ENCODE measurements around the gene GNPAT.

Gene GNPAT

DNA sequence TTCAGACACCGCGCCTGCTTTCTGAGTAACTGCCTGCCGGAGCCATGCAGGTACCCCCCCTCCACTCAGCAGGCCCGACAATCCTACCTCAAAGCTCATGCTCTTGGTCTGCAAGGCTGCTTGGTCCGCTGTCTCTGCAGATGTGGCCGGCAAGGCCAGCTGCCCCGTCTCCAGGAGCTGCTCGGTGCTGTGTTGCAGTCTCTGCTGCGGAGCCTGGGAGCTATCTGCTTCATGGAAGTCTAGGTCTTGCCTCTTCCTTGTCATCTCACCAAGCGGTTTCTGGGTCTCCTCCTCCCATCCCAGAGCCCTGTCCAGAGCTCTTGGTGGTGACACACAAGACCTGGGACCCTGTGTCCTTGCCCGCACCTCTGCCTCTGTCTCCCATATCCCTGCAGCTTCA is 24.0 kb upstream of the GNPAT start:
- Histone ChIP-seq H3K9me3 (no peaks in the 10 kb centered on the region), H3K36me3 (no peaks in the 10 kb centered on the region), H3K4me1 (no peaks in the 10 kb centered on the region), H3K4me3 (ENCODE audit: low read depth, low read length) (no peak overlapping the region), H3K27me3 (no peaks in the 10 kb centered on the region; the same call in 1 of the 2 replicates)
- TF ChIP-seq, protein P1, sequence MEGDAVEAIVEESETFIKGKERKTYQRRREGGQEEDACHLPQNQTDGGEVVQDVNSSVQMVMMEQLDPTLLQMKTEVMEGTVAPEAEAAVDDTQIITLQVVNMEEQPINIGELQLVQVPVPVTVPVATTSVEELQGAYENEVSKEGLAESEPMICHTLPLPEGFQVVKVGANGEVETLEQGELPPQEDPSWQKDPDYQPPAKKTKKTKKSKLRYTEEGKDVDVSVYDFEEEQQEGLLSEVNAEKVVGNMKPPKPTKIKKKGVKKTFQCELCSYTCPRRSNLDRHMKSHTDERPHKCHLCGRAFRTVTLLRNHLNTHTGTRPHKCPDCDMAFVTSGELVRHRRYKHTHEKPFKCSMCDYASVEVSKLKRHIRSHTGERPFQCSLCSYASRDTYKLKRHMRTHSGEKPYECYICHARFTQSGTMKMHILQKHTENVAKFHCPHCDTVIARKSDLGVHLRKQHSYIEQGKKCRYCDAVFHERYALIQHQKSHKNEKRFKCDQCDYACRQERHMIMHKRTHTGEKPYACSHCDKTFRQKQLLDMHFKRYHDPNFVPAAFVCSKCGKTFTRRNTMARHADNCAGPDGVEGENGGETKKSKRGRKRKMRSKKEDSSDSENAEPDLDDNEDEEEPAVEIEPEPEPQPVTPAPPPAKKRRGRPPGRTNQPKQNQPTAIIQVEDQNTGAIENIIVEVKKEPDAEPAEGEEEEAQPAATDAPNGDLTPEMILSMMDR (IDR thresholded peaks at IDR 0.05; ENCODE audit: low read depth, low read length) = no peak
- DNase-seq = no peak

DNA sequence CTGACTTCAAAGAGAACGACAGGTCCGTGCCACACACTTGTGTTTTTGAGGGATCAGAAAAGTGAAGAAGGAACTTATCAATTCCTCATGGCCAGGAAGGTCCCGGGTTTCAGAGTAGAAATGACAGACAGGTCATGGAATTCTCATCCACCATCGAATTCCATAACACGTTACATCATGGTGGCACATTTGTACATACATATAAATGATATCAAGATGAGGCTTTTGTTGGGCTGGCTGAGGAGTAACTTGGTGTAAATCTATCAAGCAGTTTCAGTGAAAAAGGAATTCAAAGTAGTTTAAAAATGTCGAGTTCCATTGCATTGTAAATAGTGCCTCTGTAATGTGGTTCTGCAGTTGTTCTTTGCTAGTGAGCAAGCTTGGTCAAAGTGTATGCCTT is 22.9 kb upstream of the GNPAT start:
- Histone ChIP-seq H3K27me3 (no peaks in the 10 kb centered on the region; the same call in 1 of the 2 replicates), H3K36me3 (no peaks in the 10 kb centered on the region), H3K4me3 (ENCODE audit: low read depth, low read length) (no peak overlapping the region), H3K9me3 (no peaks in the 10 kb centered on the region), H3K4me1 (no peaks in the 10 kb centered on the region)
- TF ChIP-seq, protein P1 (IDR thresholded peaks at IDR 0.05; ENCODE audit: low read depth, low read length) = no peak
- no peak for DNase-seq

DNA sequence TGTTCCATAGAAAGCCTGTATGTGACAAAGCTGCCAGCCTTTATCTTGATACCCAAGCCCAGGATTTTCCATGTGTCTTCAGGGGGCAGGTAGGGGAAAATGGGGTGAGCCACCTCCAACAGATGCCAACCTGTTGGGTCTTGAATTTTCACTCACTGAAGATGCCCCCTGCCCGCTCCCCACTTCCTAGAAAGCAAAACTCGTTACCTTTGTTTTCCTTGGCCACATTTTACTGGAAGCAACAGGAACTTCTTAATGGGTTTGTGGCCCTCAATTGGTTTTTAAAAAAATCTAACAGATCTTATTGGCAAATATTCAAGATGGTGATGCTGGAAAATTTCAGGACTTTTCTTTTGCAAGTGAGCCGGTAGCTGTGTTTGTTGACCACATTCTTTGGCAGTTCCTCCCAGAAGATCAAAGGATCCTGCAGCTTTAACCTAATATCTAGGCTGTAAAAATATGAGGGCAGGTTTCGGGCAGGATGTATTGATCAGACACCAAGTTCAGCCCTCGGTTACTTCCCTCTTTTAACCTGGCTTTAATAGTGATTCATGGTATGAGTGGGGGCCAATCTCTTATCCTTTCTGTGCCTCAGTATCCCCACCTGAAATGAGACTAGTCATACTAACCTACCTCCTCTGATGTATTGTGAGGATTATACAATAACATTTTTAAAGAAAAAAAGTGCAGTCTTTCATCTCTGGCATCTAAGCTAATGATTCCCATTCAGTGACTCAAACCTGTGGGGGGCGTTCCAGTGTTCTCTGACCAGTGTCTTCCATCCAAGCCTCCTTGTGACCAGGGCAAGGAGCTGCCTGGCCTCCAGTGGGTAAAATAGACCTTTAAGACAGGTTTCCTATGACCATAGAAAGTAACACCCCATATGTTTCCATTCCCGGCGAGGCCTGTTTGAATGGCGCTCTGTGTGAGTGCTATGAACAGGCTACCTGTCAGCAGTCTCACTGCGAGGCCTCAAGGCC is 21.3 kb upstream of the GNPAT start:
- Histone ChIP-seq H3K27me3 (no peaks in the 10 kb centered on the region; the same call in 1 of the 2 replicates), H3K4me3 (ENCODE audit: low read depth, low read length) (no peak overlapping the region), H3K36me3 (peaks cover 7% of the 10 kb centered on the region), H3K9me3 (no peaks in the 10 kb centered on the region), H3K4me1 (no peaks in the 10 kb centered on the region)
- DNase-seq = no peak
- TF ChIP-seq, protein P1 (IDR thresholded peaks at IDR 0.05; ENCODE audit: low read depth, low read length) = no peak

DNA sequence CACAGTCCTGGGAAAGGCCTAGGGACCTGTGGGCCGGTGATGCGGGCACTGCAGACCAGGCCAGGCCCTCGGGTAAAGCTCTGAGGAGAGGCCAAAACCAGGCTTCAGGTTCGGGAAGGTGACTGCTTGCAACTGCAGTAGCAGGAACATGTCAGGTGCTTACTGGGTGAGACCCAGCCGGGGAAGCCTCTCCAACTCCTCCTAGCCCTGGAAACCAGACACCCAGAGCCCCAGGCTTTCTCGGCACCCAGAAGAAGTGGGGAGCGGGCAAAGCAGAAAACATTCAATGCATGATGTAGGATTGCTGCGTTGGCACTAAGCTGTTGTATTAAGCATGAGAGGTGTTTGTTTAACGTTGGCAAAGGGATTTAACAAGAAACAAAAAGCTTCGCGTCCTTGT is 20.2 kb upstream of the GNPAT start:
- H3K4me3 ChIP-seq (ENCODE audit: low read depth, low read length) = no peak overlapping the region
- no peaks in the 10 kb centered on the region for H3K4me1 ChIP-seq
- TF ChIP-seq, protein P1 (IDR thresholded peaks at IDR 0.05; ENCODE audit: low read depth, low read length) = no peak
- H3K9me3 ChIP-seq = no peaks in the 10 kb centered on the region
- no peaks in the 10 kb centered on the region; the same call in 1 of the 2 replicates for H3K27me3 ChIP-seq
- DNase-seq = no peak
- H3K36me3 ChIP-seq = peaks cover 7% of the 10 kb centered on the region

DNA sequence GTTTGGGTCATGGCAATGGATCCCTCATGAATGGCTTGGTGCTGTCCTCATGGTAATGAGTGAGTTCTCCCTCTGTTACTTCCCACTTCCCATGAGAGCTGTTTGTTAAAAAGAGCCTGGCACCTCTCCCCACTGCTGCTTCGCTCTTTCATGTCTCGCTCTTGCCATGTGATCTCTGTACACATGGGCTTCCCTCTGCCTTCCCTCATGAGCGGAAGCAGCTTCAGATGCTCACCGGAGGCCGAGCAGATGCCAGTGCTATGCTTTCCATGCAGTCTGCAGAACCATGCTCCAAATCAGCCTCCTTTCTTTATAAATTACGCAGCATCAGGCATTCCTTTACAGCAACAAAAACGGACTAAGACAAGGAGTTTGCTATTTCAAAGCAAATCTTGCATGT is 14.9 kb upstream of the GNPAT start:
- Histone ChIP-seq H3K4me1 (no peaks in the 10 kb centered on the region), H3K9me3 (no peaks in the 10 kb centered on the region), H3K36me3 (peaks cover 19% of the 10 kb centered on the region), H3K4me3 (ENCODE audit: low read depth, low read length) (no peak overlapping the region), H3K27me3 (no peaks in the 10 kb centered on the region)
- no peak for DNase-seq
- TF ChIP-seq, protein P1 (IDR thresholded peaks at IDR 0.05; ENCODE audit: low read depth, low read length) = no peak

DNA sequence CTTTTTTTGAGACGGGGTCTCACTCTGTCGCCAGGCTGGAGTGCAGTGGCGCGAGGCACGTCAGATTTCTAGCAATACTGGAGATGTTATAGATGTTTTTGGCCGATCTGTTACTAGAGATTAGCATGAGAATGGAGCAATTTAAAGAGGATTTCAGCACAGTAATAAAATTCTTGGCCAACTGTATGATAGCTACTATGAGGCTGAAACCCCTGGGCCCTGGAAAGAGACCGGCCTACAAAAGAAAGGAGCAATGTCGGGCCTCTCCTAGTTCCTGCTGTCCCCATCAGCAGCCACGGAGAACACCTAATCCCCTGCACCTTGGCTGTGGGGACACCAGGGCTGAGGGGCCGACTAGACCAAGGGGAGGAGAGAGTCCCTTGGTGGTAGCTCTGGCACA is 9.5 kb upstream of the GNPAT start:
- Histone ChIP-seq H3K4me1 (no peaks in the 10 kb centered on the region), H3K27me3 (no peaks in the 10 kb centered on the region), H3K4me3 (ENCODE audit: low read depth, low read length) (no peak overlapping the region), H3K9me3 (no peaks in the 10 kb centered on the region), H3K36me3 (peaks cover 10% of the 10 kb centered on the region)
- DNase-seq = no peak
- TF ChIP-seq, protein P1 (IDR thresholded peaks at IDR 0.05; ENCODE audit: low read depth, low read length) = no peak

Measured in BE2C (cell line).